Uterus (tissue), 4 donors: Measurements from ENCODE around the gene RPS6KA2. TPM values are rescaled to one million over a fixed set of nuclear protein-coding genes. Genes with fewer than 3 reads are reported as not detected.

Experiments
- DNase-seq, 2 donors: peaks; one replicate each; pipeline ENCODE4 v3.0.0-alpha.2; 2019 to 2020
- H3K27ac ChIP-seq, 2 donors: fragments of 200-600 bp; sonication (generic); 1 replicate in 1 of 2; 2 replicates in 1 of 2; pipeline ENCODE4 v1.5.1; 2016 to 2018
- H3K27me3 ChIP-seq, 2 donors: fragments of 200-600 bp; sonication (generic); one replicate each; pipeline ENCODE4 v1.5.1; 2018 to 2019; ENCODE audit warnings: control low read depth in 1 of 2
- H3K36me3 ChIP-seq, 2 donors: fragments of 200-600 bp; sonication (generic); one replicate each; pipeline ENCODE4 v1.5.1; 2019; ENCODE audit warnings: control low read depth in 1 of 2
- H3K4me1 ChIP-seq, 2 donors: fragments of 200-600 bp; sonication (generic); one replicate each; pipeline ENCODE4 v1.5.1; 2018 to 2019; ENCODE audit warnings: control low read depth in 1 of 2
- H3K4me3 ChIP-seq, 2 donors: fragments of 200-600 bp; sonication (generic); 1 replicate in 1 of 2; 2 replicates in 1 of 2; pipeline ENCODE4 v1.5.1; 2018 to 2019; ENCODE audit warnings: mild to moderate bottlenecking in 1 of 2
- H3K9me3 ChIP-seq, 2 donors: fragments of 200-600 bp; sonication (generic); one replicate each; pipeline ENCODE4 v1.5.1; 2019; ENCODE audit warnings: control low read depth in 1 of 2
- POLR2A ChIP-seq, 2 donors: fragments of 450-650 bp; IDR thresholded peaks; one replicate each; pipeline ENCODE4 v1.6.1; 2016; ENCODE audit warnings: antibody characterized with exemption in 2 of 2, mild to moderate bottlenecking in 1 of 2, moderate library complexity in 1 of 2
- intact Hi-C: fragments of 100-400 bp; cut with DNase I; formaldehyde crosslinking; loops from one replicate; pipeline ENCODE4 v1.15.1; 2023; ENCODE audit warnings: low total_unique reads
- total RNA-seq, 4 donors: library from RNA; depleted of rRNA in 3 of 4; stranded (reverse); fragments of >200 nt in 3 of 4; gene quantifications; one replicate each; pipeline versions ENCODE4 v1.1.0 to v1.2.4, GENCODE V29; 2014 to 2023
- TF ChIP-seq, protein P1 (sequence below), 4 experiments: fragments of 200-600 bp in 2 of 4; fragments of 450-650 bp in 2 of 4; sonication (generic) in 2 of 4; IDR thresholded peaks; one replicate each; pipeline ENCODE4 v1.5.1; 2016 to 2019; ENCODE audit warnings: antibody characterized with exemption in 4 of 4, mild to moderate bottlenecking in 2 of 4, moderate library complexity in 1 of 4
- donor health status: DM: yes; HTN: yes; CAD: no.

The RPS6KA2 gene
- total RNA-seq, 4 donors from 2014 or later, result 34.0 to 78.4 (median 55.8) TPM

DNA sequence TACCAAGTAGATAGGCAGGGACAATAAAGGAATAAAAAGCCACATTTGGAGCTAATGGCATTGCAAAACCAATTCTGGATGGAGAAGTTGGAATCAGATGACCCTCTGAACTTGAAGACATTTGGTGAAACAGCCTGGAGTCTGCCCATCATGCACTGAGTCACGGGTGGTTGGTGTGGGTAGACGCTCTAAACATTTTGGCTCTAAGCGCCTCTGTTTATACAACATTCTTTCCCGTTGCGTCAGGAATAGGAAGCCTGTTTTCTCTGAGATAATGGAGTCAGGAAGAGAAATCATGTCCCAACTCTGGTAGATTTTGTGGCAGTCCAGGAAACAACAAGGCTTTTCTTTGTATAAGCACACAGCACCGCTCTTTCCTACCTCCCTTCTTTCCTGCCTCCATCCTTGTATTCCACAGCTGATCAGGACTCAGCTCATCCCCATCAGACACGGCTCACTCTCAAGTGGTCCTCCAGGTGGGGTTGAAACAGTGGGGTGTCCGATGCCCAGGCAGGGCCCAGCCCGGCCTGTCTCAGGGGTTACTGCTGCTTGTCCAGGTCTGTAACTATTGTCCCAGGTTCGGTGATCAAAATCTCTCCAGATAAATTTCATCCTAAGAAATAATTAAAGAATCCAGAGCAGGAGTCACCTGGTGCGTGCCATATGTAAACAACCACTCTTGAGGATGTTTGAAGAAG lies 28.5 kb downstream of the RPS6KA2 start:
- intact Hi-C loops, result no loop called here
- H3K4me3 ChIP-seq, result no peak overlapping the region
- peaks cover 0 to 6% of the 10 kb centered on the region in 2 donors for H3K4me1 ChIP-seq
- peak overlapping the region; percentile 75 to 87 for H3K27ac ChIP-seq
- peak; percentile 46 to 74 for DNase-seq
- no peaks in the 10 kb centered on the region for H3K9me3 ChIP-seq
- TF ChIP-seq POLR2A (IDR thresholded peaks at IDR 0.05), result no peak
- TF ChIP-seq, protein P1, sequence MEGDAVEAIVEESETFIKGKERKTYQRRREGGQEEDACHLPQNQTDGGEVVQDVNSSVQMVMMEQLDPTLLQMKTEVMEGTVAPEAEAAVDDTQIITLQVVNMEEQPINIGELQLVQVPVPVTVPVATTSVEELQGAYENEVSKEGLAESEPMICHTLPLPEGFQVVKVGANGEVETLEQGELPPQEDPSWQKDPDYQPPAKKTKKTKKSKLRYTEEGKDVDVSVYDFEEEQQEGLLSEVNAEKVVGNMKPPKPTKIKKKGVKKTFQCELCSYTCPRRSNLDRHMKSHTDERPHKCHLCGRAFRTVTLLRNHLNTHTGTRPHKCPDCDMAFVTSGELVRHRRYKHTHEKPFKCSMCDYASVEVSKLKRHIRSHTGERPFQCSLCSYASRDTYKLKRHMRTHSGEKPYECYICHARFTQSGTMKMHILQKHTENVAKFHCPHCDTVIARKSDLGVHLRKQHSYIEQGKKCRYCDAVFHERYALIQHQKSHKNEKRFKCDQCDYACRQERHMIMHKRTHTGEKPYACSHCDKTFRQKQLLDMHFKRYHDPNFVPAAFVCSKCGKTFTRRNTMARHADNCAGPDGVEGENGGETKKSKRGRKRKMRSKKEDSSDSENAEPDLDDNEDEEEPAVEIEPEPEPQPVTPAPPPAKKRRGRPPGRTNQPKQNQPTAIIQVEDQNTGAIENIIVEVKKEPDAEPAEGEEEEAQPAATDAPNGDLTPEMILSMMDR (IDR thresholded peaks at IDR 0.05), result no peak
- no peaks in the 10 kb centered on the region for H3K36me3 ChIP-seq
- no peaks in the 10 kb centered on the region for H3K27me3 ChIP-seq

DNA sequence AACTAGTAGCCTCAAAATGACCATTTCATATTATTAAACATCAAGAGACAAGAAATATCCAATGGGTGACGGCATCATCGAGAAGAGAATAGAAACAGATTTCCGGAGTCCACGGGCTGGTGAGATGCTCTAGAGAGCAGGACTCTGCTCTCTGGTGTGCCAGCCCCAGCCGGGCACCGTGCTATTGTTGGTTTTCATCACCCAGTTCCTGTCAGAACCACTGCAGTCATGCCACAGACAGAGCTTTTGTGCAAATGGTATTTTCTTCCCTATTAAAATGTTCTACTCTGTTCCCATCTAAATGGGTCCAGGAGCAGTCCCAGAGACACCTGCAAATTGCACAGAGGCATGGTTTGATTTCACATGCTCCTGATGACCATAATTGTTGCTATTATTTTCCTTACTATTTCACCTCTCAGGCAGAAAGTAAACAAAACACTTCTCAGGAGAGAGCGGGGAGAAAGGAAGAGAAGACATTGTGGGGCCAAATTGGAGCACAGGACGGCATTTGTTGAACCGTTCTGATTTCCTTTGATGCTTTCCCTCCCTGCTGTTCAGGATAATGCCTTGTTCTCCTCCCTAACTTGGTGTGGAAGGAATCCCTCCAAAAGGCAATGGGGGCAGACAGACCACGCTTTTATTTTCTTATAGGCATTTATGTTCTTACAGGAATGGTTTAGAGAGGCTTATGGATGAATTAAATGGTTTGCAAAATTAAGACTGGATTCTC lies 29.2 kb downstream of the RPS6KA2 start:
- intact Hi-C loops, result no loop called here
- TF ChIP-seq POLR2A (IDR thresholded peaks at IDR 0.05), result no peak
- TF ChIP-seq, protein P1 (IDR thresholded peaks at IDR 0.05), result no peak
- no peak for DNase-seq
- Histone ChIP-seq H3K9me3 (no peaks in the 10 kb centered on the region), H3K27ac (peak overlapping the region; percentile 75 to 87), H3K4me1 (peaks cover 0 to 6% of the 10 kb centered on the region in 2 donors), H3K36me3 (no peaks in the 10 kb centered on the region), H3K27me3 (no peaks in the 10 kb centered on the region), H3K4me3 (no peak overlapping the region)

DNA sequence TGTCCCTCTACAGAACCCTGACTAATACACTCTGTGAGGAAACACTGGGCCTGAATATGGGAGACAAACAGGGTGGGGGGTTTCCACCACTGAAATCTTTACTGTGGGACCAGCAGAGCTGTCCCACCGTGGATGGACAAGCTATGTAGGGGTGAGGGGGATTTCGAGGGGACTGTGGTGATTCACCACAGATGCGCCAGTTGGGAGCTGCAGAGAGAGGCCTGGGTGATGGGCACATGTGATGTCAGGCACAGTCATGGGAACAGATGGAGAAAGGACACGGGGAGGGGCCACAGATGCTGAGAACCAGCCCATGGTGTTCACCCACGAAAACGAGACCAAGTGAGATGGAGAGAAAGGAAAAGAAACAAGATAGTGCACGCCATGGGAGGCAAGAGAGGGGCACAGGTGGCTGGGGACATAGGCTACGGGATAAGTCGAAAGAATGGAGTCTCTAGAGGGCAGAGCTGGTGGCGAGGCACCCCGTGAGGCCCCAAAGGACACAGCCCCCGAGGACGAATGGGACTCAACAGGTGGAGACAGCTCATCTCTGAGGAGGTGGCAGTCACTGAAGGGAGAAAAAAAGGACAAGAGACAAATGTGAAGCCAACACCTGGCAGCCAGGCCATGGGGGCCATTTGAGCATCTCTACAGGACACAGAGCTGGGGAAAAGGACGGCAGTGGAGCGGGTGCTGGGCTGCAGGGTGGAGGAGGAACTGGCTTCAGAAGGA lies 30.1 kb downstream of the RPS6KA2 start:
- no peaks in the 10 kb centered on the region for H3K9me3 ChIP-seq
- peak overlapping the region; percentile 75 to 87 for H3K27ac ChIP-seq
- H3K36me3 ChIP-seq, result no peaks in the 10 kb centered on the region
- no peak overlapping the region for H3K4me3 ChIP-seq
- intact Hi-C loops, result no loop called here
- peaks cover 0 to 6% of the 10 kb centered on the region in 2 donors for H3K4me1 ChIP-seq
- H3K27me3 ChIP-seq, result no peaks in the 10 kb centered on the region
- DNase-seq, result no peak
- no peak for TF ChIP-seq POLR2A (IDR thresholded peaks at IDR 0.05)

DNA sequence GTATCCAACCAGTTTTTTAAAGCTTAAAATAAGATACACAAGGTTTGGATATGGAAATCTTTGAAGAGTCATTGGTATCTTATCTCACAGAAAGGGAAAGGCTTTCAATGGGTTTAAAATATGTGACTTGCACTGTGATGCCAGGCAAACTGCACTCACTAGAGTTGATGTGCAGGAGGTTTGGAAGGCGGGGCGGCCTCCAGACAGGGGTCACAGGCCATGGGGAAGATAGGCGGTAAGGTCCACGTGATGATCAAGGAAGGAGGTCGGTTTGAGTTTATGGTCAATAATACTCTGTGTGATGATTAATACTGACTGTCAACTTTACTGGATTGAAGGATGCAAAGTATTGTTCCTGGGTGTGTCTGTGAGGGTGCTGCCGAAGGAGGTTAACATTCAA lies 31.1 kb downstream of the RPS6KA2 start:
- no peaks in the 10 kb centered on the region for H3K27me3 ChIP-seq
- no peak overlapping the region for H3K4me3 ChIP-seq
- H3K9me3 ChIP-seq, result no peaks in the 10 kb centered on the region
- intact Hi-C loops, result no loop called here
- peak overlapping the region; percentile 75 to 87 for H3K27ac ChIP-seq
- H3K4me1 ChIP-seq, result peaks cover 0 to 6% of the 10 kb centered on the region in 2 donors
- TF ChIP-seq, protein P1 (IDR thresholded peaks at IDR 0.05), result no peak
- TF ChIP-seq POLR2A (IDR thresholded peaks at IDR 0.05), result no peak
- DNase-seq, result no peak
- H3K36me3 ChIP-seq, result no peaks in the 10 kb centered on the region

DNA sequence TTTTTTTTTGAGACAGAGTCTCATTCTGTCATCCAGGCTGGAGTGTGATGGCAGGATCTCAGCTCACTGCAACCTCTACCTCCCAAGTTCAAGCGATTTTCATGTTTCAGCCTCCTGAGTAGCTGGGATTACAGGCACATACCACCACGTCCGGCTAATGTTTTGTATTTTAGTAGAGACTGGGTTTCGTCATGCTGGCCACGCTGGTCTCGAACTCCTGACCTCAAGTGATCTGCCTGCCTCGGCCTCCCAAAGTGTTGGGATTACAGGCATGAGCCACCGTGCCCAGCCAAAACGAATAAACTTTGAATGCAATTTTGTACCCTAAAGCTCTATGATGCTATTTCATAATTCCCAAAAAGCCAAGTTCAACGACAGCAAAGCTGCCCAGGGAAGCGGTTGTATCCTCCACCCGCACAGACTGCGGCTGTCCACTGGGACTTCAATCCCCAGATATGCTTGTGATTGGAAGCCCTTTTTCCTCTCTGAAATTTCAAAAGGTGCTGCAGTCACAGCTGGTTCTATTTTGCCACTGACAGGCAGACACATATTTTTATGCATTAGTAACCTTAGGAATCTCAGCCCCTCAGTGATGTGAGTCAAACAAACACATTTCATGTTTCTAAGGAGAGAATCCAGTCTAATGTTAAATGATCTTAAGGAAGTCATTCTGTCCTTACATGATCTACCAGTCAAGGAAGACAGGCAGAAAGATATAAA lies 31.8 kb downstream of the RPS6KA2 start:
- intact Hi-C loops, result no loop called here
- H3K4me1 ChIP-seq, result peaks cover 0 to 6% of the 10 kb centered on the region in 2 donors

More for the DNA sequence above, 31.8 kb downstream of the RPS6KA2 start:
- H3K4me3 ChIP-seq, result no peak overlapping the region
- TF ChIP-seq, protein P1 (IDR thresholded peaks at IDR 0.05), result no peak
- no peak for TF ChIP-seq POLR2A (IDR thresholded peaks at IDR 0.05)
- H3K36me3 ChIP-seq, result no peaks in the 10 kb centered on the region
- peak in 1 of 2 donors; percentile 37 for DNase-seq
- H3K27me3 ChIP-seq, result no peaks in the 10 kb centered on the region
- no peaks in the 10 kb centered on the region for H3K9me3 ChIP-seq
- peak overlapping the region; percentile 75 to 87 for H3K27ac ChIP-seq
